Panc1 (cell line): ENCODE data around the gene CREB5. TPM values are rescaled to one million over a fixed set of nuclear protein-coding genes. Genes with fewer than 3 reads are reported as not detected.

Source experiments
- ATAC-seq: fragments of 200-7000 bp; cut with Tn5 transposase; 2 replicates; pipeline ENCODE4 v1.9.1; 2020; ENCODE audit warnings: mild to moderate bottlenecking, moderate library complexity
- BruUV-seq: library from RNA; stranded (reverse); fragments of 400-500 nt; replicated peaks from 2 replicates; lab custom pipeline; 2021; lab: Mats Ljungman, UMichigan
- CTCF ChIA-PET: fragments of 300-600 bp; sonication (Branson Sonifier 250); formaldehyde crosslinking; loops from one replicate; lab custom pipeline; 2022; ENCODE audit warnings: antibody characterized with exemption; lab: Charles Lee
- POLR2A ChIA-PET: fragments of 300-600 bp; sonication (Branson Sonifier 250); formaldehyde crosslinking; loops from one replicate; lab custom pipeline; 2022; ENCODE audit warnings: antibody characterized with exemption; lab: Charles Lee
- DNase-seq: peaks from one replicate; pipeline ENCODE4 v3.0.0-alpha.2; 2010; ENCODE audit warnings: low read depth, low spot score
- H3K27ac ChIP-seq: 2 replicates; pipeline ENCODE4 v1.5.1; 2011; ENCODE audit warnings: mild to moderate bottlenecking, low read length, inconsistent platforms
- H3K27me3 ChIP-seq: fragments of 200-500 bp; sonication (Bioruptor generic); 2 replicates; pipeline ENCODE4 v1.6.0; 2014; ENCODE audit warnings: low read length, inconsistent platforms; ENCODE audit not compliant: control insufficient read depth, insufficient read depth
- H3K36me3 ChIP-seq: fragments of 200-500 bp; sonication (Bioruptor generic); 2 replicates; pipeline ENCODE4 v1.5.1; 2014; ENCODE audit warnings: inconsistent platforms, mild to moderate bottlenecking, low read length, moderate library complexity; ENCODE audit not compliant: control insufficient read depth, insufficient read depth
- H3K4me1 ChIP-seq: 2 replicates; pipeline ENCODE4 v1.5.1; 2011; ENCODE audit warnings: inconsistent platforms, mild to moderate bottlenecking, low read length, moderate library complexity; ENCODE audit not compliant: control insufficient read depth, insufficient read depth
- H3K4me3 ChIP-seq, 2 experiments: 2 replicates each; pipeline ENCODE4 v1.5.1; 2011 to 2012; ENCODE audit warnings: low read depth in 2 of 2, low read length in 2 of 2, mild to moderate bottlenecking in 2 of 2, inconsistent platforms in 1 of 2, moderate library complexity in 1 of 2
- H3K9me3 ChIP-seq: fragments of 200-500 bp; sonication (Bioruptor generic); 2 replicates; pipeline ENCODE4 v1.5.1; 2014; ENCODE audit warnings: low read depth, mild to moderate bottlenecking, inconsistent platforms, low read length, moderate library complexity; ENCODE audit not compliant: control insufficient read depth, insufficient read depth
- CTCF ChIP-seq: fragments of 450-650 bp; IDR thresholded peaks from 2 replicates; pipeline ENCODE4 v1.5.1; 2017; ENCODE audit warnings: mild to moderate bottlenecking
- POLR2AphosphoS5 ChIP-seq: IDR thresholded peaks from 2 replicates; pipeline ENCODE4 v1.6.1; 2012; ENCODE audit warnings: mild to moderate bottlenecking, low read depth, low read length, moderate library complexity
- REST ChIP-seq, 2 experiments: IDR thresholded peaks; 2 replicates each; pipeline ENCODE4 v1.6.1; 2011 to 2012; ENCODE audit warnings: low read depth in 2 of 2, control low read depth in 1 of 2, low read length in 1 of 2, mild to moderate bottlenecking in 1 of 2, moderate library complexity in 1 of 2; ENCODE audit not compliant: insufficient read depth in 1 of 2
- SIN3A ChIP-seq: IDR thresholded peaks from 2 replicates; pipeline ENCODE4 v1.6.1; 2012; ENCODE audit warnings: low read depth, mild to moderate bottlenecking, low read length, moderate library complexity, borderline replicate concordance; ENCODE audit not compliant: insufficient read depth
- TCF7L2 ChIP-seq: IDR thresholded peaks from 2 replicates; pipeline ENCODE4 v1.6.1; 2011; ENCODE audit warnings: mild to moderate bottlenecking, low read depth, low read length, inconsistent platforms
- in situ Hi-C: cut with HindIII; loops from 2 replicates; pipeline ENCODE4 v1.10.0; 2016; ENCODE audit warnings: low sequenced_read_pairs, low pct_unique_long_range_greater_than_20kb
- intact Hi-C: fragments of 100-400 bp; cut with micrococcal nuclease; formaldehyde crosslinking; loops from one replicate; pipeline ENCODE4 v1.10.0; 2022; ENCODE audit not compliant: unreplicated experiment
- total RNA-seq: library from RNA; stranded (reverse); gene quantifications from one replicate; pipeline ENCODE4 v1.2.1, GENCODE V29; 2021; ENCODE audit not compliant: unreplicated experiment

CREB5 gene
- total RNA-seq, 1 experiment from 2014 or later, result 3.1 TPM

GRCh38 chr7:28364082-28364481, 48.2 kb upstream of the CREB5 start:
- H3K27ac ChIP-seq, result no peak overlapping the region
- CTCF ChIA-PET, result no interaction called here
- peak; percentile 31; the same call in 1 of the 2 replicates for TF ChIP-seq CTCF
- TF ChIP-seq REST (IDR thresholded peaks at IDR 0.05; ENCODE audit: insufficient read depth in 1 of 2, low read depth in 2 of 2, low read length in 1 of 2), result no peak
- H3K4me1 ChIP-seq, result no peaks in the 10 kb centered on the region
- H3K4me3 ChIP-seq, result no peak overlapping the region
- BruUV-seq, result no TSS peak
- no peak for ATAC-seq
- H3K9me3 ChIP-seq, result no peaks in the 10 kb centered on the region
- no peak for DNase-seq
- H3K36me3 ChIP-seq, result no peaks in the 10 kb centered on the region
- intact Hi-C loops, result no loop called here
- in situ Hi-C loops, result no loop called here
- H3K27me3 ChIP-seq, result peaks cover 6% of the 10 kb centered on the region
- POLR2A ChIA-PET, result no interaction called here

GRCh38 chr7:28369523-28369922, 42.8 kb upstream of the CREB5 start:
- TF ChIP-seq SIN3A, result no peak
- no peak for TF ChIP-seq POLR2AphosphoS5
- no peak for TF ChIP-seq CTCF
- TF ChIP-seq TCF7L2, result no peak
- no peak for TF ChIP-seq REST (IDR thresholded peaks at IDR 0.05; ENCODE audit: insufficient read depth in 1 of 2, low read depth in 2 of 2, low read length in 1 of 2)
- ATAC-seq (no peak), DNase-seq (no peak)
- in situ Hi-C loops, result no loop called here
- H3K27me3 ChIP-seq, result peaks cover 6% of the 10 kb centered on the region
- H3K4me3 ChIP-seq, result no peak overlapping the region
- CTCF ChIA-PET, result no interaction called here
- POLR2A ChIA-PET, result interaction anchor here (0.6 to 0.7 kb wide), 2 partner anchors 51 to 65 kb away, joined by 5 to 12 read pairs; no protein-coding TSS in a partner anchor
- no peaks in the 10 kb centered on the region for H3K4me1 ChIP-seq
- no TSS peak for BruUV-seq
- no peaks in the 10 kb centered on the region for H3K36me3 ChIP-seq
- H3K27ac ChIP-seq, result no peak overlapping the region
- no peaks in the 10 kb centered on the region for H3K9me3 ChIP-seq
- intact Hi-C loops, result no loop called here
